Anterior cingulate cortex (tissue), 58 donors: ENCODE measurements around the gene LGR4.
"Not testable (repeated sequence)": the region's sequence is repeated elsewhere in the genome, so short reads cannot be mapped to it uniquely, and the experiment has no call there.

ENCODE experiments used
- DNase-seq, 58 donors: peaks; one replicate each; lab custom pipeline; 2025; lab: John Stamatoyannopoulos, UW

LGR4 gene, protein sequence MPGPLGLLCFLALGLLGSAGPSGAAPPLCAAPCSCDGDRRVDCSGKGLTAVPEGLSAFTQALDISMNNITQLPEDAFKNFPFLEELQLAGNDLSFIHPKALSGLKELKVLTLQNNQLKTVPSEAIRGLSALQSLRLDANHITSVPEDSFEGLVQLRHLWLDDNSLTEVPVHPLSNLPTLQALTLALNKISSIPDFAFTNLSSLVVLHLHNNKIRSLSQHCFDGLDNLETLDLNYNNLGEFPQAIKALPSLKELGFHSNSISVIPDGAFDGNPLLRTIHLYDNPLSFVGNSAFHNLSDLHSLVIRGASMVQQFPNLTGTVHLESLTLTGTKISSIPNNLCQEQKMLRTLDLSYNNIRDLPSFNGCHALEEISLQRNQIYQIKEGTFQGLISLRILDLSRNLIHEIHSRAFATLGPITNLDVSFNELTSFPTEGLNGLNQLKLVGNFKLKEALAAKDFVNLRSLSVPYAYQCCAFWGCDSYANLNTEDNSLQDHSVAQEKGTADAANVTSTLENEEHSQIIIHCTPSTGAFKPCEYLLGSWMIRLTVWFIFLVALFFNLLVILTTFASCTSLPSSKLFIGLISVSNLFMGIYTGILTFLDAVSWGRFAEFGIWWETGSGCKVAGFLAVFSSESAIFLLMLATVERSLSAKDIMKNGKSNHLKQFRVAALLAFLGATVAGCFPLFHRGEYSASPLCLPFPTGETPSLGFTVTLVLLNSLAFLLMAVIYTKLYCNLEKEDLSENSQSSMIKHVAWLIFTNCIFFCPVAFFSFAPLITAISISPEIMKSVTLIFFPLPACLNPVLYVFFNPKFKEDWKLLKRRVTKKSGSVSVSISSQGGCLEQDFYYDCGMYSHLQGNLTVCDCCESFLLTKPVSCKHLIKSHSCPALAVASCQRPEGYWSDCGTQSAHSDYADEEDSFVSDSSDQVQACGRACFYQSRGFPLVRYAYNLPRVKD

DNA sequence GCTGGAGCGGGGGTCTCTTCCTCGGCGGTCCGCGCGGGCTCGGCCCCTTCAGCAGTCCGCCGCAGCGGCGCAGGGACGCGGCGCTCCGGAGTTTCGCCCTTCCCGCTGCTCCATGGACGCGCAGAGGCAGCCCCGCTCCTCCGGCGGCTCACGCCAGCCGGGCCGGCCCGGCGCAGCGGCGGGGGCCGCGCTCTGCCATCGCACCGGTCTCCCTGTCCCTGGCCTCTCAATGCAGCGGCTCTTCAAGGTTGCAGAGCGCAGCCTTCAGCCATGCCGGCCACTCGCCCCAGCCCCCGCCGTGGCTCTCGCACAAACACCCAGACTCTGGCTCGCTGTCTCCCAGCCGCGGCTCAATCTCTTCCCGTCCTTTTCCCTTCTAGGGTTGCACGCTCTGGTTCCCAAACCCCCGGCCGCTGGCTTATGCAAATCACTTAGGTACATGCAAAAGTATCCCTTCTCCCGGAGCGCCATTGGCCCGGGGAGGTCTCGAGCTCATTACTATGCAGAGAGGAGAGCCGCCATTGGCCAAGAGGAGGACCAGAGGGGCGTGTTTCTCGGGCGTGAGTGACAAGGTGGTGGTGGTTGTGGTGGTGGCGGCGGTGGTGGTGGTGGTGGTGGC lies at the start of gene LGR4:
TSS of gene LGR4 (minus strand) at position 393 of the 619 bp plus-strand sequence. CDS start 488 bp downstream, outside the sequence.
- peak; percentile 48 to 97 (median 88) for DNase-seq

DNA sequence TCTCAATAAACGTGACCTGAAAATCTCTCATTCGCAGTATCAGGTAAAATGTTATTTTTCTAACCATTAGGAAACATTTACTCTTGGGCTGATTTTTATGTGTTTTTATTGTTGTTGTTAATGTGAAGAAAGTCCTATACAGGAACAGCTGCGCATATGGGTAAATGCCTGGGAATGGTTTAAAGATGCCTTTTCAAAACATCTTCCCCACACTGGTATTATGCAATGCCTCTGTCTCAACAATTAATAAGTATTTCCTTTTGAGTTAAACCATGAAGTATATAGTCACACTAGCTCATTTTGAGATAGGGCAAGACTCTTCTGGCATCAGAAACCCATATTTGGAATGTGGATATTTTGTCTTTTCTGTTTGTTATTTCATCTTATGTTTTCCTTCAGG lies 47.6 kb upstream of the LGR4 start:
- no peak for DNase-seq

DNA sequence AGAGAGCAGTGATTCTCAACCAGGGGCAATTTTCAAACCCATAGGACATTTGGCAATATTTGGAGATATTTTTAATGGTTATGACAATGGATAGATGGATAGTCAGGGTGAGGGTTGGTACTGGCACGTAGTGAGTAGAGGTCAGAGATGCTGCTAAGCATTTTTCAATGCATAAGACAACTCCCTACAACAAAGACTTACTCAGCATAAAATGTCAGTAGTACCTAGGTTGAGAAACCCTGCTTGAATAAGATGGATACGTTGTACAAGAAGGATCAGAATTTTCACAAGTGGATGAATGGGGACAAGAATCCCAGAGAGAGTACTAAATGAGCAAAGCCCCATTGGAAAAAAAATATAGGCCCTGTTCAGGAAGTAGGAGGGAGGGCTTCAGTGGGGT lies 45.9 kb upstream of the LGR4 start:
- no peak for DNase-seq

DNA sequence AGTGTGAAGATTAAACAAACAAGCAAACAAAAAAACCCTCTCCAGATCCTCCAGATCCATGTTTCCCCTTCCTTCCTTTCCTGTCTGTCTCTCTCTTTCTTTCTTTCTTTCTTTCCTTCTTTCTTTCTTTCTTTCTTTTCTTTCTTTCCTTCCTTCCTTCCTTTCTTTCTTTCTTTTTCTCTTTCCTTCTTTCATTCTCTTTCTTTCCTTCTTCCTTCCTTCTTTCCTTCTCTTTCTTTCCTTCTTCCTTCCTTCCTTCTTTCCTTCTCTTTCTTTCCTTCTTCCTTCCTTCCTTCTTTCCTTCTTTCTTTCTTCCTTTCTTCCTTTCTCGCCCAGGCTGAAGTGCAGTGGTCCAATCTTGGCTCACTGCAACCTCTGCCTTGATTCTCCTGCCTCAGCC lies 44.9 kb upstream of the LGR4 start:
- DNase-seq, result not testable (repeated sequence)

DNA sequence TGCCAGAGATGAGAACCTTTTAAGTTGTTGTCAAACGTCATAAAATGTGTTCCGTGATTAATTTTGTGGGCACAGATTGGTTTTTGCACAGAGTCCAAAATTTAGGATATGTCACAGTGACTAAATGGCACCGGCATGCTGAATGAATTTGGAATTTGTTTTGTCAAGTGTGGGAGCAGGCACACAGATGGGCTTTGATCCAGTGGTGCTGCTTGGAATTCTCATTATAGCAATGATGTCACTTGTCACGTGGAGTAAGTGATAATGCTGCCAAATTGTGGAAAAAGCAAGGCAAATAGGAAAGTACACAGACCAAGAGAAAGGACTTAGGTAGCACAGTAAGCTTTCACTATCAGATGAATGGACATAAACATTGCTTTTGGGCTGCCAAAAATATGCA lies 42.0 kb upstream of the LGR4 start:
- DNase-seq, result peak in 9 of 58 donors; percentile 1 to 32 (median 3)

DNA sequence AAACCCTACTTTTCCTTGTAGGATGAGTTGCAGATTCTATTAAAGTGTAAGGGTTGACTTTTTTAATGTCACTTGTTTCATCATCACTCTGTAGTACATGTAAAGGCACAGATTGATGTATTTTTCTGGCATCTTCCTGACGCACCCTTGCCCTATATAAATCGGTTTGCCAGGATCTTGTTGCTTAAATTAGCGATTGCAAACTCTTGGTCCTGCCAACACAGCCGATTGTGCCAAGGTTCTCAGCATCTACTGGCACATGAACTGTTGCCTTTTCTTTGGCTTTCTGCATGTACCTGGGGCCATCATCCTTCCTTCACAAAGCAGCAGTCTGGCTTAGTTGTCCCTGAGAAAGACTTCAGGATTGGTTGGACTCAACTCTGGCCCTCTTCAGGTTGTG lies 41.5 kb upstream of the LGR4 start:
- peak in 3 of 58 donors; percentile 6 to 28 (median 10) for DNase-seq

DNA sequence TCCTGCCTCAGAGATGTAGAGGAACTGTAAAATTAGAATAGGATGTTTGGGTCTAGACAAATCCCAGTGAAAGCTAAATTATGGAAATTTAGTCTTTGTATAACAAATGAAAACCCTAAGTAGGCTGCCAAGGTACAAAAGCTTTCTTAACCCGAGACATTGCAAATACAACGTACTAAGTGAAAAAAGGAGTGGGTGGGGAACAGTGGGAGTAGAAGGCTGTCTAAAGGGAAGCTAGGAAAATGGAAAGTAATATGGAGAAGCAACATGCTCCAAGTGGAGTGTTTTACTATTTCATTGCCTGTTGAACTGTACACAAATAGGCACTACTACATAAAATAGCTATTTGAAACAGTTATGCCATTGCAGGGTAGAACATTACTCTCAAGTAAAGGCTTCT lies 40.8 kb upstream of the LGR4 start:
- peak in 1 of 58 donors; percentile 10 for DNase-seq

DNA sequence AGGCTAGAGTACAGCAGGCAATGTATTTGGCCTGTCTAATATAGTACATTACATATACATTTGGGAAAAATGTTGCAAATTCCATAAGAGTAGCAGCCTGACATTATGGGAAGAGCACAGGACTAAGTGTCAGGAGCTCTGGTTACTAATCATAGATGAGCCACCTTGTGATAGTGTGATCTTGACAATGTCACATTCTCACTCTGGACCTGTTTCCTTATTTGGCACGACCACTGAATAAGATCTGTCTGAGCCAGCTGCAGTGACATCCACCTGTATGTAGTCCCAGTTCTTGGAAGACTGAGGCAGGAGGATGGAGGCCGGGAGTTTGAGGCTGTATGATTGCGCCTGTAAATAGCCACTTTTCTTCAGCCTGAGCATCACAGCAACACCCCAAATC lies 39.6 kb upstream of the LGR4 start:
- no peak for DNase-seq

DNA sequence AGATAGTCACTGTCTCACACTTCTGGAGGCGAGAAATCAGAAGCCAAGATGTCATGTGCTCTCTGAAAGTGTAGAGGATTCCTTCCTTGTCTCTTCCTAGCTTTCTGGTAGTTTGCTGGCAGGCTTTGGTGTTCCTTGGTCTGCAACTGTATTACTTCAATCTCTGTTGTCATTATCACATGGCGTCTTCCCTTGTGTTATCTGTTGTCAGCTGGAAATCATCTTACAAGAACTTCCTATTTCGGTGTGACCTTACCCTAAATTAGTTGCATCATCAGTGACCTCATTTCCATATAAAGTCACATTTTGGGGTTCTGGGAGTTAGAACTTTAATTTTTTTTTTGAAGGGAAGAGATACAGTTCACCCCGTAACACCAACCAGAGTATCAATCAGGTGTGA lies 37.3 kb upstream of the LGR4 start:
- no peak for DNase-seq

DNA sequence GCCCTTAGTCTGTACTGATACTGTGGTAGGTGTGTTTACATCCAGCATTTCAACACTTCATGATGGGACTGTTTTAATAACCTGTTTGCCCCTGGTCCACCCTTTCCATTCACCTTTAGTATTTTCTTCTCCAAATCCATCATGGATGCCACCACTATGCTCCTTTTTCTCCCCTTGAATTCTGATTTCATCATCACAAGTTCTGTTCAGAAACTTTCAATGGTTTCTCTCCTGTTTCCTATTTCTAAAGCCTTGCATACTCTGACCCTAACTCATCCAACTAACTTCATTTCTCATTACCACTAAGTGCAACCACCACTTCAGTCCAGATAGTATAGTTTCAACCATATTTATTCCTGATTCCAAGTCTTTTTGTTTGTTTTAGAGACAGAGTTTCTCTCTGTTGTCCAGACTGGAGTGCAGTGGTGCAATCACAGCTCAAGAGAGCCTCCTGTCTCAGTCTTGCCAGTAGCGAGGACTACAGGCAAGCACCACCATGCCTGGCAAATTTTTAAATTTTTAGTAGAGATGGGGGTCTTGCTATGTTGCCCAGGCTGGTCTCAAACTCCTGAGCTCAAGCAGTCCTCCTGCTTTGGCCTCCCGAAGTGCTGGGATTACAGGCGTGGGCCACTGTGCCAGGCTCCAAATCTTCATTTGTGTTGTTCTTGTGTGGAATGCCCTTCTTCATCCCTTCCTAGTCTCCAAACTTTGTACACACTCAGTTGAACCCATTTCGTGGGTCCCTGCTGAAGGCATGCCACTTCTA lies 35.1 kb upstream of the LGR4 start:
- no peak for DNase-seq

DNA sequence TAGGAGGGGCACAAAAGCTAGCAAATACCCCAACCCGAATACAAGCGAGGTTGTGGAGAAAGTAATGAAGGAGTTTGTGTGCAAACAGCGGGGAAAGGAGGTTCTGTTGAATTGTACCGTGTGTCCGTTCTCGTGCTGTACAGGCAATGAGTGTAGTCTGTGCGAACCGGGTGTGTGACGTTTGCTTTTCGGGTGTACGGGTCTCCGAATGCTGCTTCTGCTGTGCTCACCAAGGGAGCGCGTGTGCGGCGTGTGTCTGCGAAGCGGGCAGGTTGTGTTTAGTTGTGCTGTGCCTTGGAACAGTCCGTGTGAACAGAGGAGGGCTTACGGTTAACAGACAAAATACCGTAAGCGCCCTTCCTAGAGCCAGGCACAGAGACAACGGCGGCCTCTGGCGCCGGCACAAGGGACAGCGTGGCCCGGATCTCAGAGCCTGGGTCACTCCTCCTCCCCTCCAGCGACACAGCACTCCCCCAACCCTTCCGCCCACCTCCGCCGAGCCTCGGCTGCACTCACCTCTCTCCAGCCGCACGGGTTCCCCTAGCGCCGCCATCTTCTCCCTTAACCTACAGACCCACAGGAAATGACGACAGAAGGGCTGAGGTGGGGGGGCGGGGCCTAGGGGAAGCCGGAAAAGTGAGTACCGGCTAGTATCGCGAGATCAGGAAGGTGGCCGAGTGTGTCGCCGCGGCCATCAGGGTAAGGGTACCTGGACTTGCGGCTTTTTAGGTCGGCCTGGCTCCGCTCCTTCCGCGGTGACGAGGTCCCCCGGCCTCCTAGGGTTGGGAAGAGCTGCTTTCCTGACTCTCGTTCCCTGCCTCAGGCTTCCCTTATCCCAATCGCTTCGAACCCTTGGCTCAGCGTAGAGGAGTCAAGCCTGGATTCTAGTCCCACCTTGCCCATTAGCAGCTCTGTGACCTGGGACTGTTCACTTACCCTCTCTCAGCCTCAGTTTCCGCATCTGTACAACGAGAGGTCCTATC lies 33.9 kb upstream of the LGR4 start, which contains the start of gene LIN7C:
TSS of gene LIN7C (minus strand) at position 570 of the 983 bp plus-strand sequence. CDS start at position 553, 17 bp downstream.
- peak; percentile 65 to 97 (median 91) for DNase-seq

DNA sequence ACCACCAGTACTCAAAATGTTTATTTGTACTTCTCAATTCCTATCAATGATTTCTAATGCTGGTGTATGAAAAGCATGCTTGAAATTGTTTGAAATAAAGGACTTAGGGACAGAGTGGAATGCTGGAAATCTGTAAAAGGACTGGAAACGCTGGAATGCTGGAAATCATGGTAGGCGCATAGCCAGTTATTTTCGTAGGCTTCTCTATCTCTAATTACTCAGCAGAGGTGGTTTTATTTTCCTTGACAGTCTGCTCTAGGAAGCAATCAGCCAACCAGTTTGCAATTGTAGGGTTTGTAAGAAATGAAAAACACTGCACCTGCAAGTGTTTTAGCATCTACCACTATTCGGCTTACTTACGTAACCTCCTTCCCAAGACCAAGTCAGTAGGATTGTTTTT lies 33.2 kb upstream of the LGR4 start:
- no peak for DNase-seq

DNA sequence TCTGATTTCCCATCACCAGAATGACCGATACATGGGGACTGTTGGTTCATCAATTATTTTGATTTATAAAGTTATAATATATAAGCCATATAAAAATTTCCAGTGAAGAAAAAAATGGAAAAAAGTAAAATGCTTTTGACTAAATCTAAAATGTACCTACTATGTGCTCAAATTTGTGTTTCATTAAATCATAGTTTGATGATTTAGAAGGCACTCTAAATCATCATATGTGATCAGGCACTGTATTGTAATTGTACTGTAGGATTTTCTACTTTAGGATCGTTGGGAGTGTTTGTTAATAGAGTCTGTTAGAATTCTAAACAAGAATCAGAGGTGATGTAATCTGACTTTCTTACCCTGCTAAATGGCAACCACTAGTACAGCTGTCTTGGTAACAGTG lies 31.6 kb upstream of the LGR4 start:
- no peak for DNase-seq

DNA sequence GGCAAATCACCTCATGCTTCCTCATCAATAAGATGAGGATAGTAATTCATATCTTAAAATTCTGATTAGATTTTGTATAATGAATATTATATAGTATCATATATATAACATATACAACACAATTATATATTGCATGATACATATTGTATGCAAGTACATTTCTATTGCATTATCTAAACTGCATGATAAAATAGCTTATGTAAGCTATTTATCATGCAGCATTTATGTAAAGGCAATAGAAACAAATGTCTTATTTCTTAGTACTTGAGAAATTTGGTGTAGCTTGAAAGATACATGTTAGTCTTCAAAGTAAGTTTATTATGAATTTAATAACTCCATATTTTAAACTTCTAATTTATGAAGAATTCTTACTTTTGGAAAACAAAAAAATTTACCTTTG lies 28.5 kb upstream of the LGR4 start:
- no peak for DNase-seq

DNA sequence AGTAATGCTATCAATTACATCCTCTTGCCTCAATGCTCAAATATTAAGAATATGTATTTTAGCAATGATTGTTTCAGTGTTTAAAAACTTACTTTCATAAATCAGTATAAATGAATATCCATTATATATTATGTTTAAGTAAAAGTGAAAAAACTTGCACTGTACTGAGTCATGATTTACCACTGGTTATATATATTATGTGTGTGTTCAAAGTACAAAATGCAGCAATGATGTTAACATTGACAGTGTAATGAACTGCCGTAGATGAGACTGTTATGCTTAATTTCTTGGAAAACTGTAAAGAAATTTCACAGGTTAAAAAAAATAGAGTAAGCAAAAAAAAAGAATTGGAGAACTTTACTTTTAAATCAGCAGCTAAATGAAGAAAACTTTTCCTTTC lies 25.3 kb upstream of the LGR4 start:
- DNase-seq, result no peak

DNA sequence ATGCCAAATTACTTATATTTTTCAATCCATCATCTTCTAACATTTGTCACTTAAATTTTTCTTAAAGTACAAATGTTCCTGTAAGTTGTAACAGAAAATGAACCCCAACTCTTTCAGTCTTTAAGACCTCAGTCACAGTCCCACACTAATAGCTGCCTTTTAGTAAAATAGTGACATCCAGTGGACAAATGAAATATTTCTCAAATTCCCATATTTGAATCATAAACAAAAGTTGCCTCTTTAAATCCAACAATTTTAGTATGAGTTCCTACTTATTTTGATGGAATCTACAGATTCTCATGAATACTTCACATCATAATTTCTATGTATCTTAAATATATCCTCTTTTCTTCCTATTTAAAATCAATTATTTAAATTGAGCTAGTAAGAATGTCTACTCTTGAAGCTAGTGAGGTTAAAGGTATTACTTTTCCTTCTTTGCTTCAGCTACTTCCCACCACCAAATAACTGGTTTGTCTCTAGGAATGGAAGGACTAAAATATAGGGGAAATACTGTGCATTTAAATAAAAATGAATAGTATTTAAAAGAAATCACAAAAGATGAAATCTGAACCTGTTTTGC lies 24.8 kb upstream of the LGR4 start:
- no peak for DNase-seq

DNA sequence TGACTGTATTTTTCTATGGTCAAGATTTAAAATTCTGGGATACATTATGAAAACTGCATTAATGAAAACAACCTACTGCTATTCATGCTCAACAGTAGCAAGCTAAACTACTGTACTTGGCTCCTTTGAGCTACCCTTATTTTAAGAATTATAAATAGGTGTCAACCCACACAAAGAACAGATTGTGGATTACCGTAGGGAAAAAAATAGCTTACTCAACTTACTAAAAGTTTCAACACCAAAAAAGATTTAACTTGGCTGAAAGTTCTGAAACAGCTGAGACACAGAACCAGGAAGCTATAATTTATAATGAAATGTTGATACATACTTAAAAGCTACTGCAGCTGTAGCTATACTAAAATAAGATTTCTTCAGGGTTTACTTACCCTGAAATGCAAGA lies 23.9 kb upstream of the LGR4 start:
- no peak for DNase-seq

DNA sequence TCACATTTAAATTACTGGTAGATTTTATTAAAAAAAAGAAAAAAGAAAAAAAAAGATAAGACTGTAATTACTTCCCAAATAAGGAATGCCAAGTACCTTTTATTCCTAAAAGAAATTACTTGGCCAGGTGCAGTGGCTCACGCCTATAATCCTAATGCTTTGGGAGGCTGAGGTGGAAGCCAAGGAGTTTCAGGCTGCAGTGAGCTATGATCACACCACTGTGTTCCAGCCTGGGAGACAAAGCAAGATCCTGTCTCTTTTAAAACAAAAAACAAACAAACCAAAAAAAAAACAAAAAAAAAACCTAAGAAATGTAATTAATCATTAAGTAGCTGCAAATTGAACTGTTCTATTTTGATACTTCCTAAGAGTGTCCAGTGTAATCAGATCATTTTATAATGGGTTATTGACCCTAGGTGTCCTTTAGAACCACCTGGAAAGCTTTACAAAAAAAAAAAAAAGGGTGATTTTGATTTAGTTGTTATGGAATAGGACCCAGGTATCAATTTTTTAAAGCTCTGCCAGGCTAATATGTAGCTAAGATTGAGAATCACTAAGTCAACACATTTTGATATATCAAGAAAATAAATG lies 23.2 kb upstream of the LGR4 start:
- DNase-seq, result no peak
